Stomach (tissue), 4 donors: ENCODE measurements around the gene ZNF792.

Experiments used
- POLR2A ChIP-seq, 4 donors: fragments of 450-650 bp; IDR thresholded peaks; one replicate each; pipeline ENCODE4 v1.6.1; 2016; ENCODE audit warnings: antibody characterized with exemption in 4 of 4, control low read depth in 2 of 4, mild to moderate bottlenecking in 1 of 4, moderate library complexity in 1 of 4
- POLR2AphosphoS5 ChIP-seq, 3 donors: sonication (generic); formaldehyde crosslinking; IDR thresholded peaks; one replicate each; pipeline ENCODE4 v1.6.1; 2016; ENCODE audit warnings: antibody characterized with exemption in 3 of 3
- TF ChIP-seq, protein P1 (sequence below), 7 experiments: fragments of 450-650 bp in 4 of 7; fragments of 200-600 bp in 3 of 7; sonication (generic) in 3 of 7; IDR thresholded peaks; one replicate each; pipeline ENCODE4 v1.5.1; 2016 to 2019; ENCODE audit warnings: antibody characterized with exemption in 7 of 7, control low read depth in 2 of 7, mild to moderate bottlenecking in 1 of 7

DNA sequence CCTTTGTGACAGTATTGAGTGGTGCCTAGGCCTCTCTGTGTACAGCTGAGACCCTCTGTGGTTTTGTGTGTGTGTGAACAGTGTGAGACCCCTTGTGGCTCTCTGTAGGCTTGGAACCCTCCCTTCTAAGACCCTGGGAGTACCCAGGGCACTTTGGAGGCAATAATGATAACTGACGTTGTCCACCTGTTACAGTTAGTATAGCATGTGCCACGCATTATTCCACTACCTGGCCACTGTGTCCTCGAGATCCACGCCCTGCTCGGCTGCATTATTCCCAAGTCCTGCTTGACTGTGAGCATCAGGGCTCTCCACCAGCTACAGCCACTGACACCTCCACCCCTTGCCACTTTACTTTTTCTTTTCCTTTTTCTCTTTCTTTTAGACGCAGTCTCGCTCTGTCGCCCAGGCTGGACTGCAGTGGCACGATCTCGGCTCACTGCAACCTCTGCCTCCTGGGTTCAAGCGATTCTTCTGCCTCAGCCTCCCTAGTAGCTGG, 38.1 kb upstream of the ZNF792 start:
- TF ChIP-seq POLR2AphosphoS5 (IDR thresholded peaks at IDR 0.05) (no peak), POLR2A (IDR thresholded peaks at IDR 0.05) (no peak)
- TF ChIP-seq, protein P1, sequence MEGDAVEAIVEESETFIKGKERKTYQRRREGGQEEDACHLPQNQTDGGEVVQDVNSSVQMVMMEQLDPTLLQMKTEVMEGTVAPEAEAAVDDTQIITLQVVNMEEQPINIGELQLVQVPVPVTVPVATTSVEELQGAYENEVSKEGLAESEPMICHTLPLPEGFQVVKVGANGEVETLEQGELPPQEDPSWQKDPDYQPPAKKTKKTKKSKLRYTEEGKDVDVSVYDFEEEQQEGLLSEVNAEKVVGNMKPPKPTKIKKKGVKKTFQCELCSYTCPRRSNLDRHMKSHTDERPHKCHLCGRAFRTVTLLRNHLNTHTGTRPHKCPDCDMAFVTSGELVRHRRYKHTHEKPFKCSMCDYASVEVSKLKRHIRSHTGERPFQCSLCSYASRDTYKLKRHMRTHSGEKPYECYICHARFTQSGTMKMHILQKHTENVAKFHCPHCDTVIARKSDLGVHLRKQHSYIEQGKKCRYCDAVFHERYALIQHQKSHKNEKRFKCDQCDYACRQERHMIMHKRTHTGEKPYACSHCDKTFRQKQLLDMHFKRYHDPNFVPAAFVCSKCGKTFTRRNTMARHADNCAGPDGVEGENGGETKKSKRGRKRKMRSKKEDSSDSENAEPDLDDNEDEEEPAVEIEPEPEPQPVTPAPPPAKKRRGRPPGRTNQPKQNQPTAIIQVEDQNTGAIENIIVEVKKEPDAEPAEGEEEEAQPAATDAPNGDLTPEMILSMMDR (IDR thresholded peaks at IDR 0.05) = no peak
